Activated B cell treated with CpG ODN at 0.5 μM for 24 hours (primary cell): Measurements from ENCODE around the gene BSN. TPM values are rescaled to one million over a fixed set of nuclear protein-coding genes. Genes with fewer than 3 reads are reported as not detected.

Experiments used
- ATAC-seq: fragments of 200-7000 bp; cut with Tn5 transposase; one replicate; pipeline ENCODE4 v1.10.0; 2021; ENCODE audit warnings: low read depth, mild to moderate bottlenecking, moderate library complexity
- CTCF ChIA-PET: fragments of 350-600 bp; sonication (Branson Sonifier 250); formaldehyde crosslinking; loops from one replicate; lab custom pipeline; 2021; ENCODE audit warnings: antibody characterized with exemption; lab: Charles Lee
- POLR2A ChIA-PET: fragments of 350-600 bp; sonication (Branson Sonifier 250); formaldehyde crosslinking; loops from one replicate; lab custom pipeline; 2021; ENCODE audit warnings: antibody characterized with exemption; lab: Charles Lee
- DNase-seq: peaks from one replicate; pipeline ENCODE4 v3.0.0; 2022
- H3K27ac Mint-ChIP-seq: one replicate; pipeline ENCODE4 v1.8.0; 2020; ENCODE audit warnings: mixed read lengths
- H3K27me3 Mint-ChIP-seq: one replicate; pipeline ENCODE4 v1.8.0; 2021; ENCODE audit warnings: mixed read lengths
- H3K36me3 Mint-ChIP-seq: one replicate; pipeline ENCODE4 v1.8.0; 2021; ENCODE audit warnings: low read depth, mixed read lengths
- H3K4me1 Mint-ChIP-seq: one replicate; pipeline ENCODE4 v1.8.0; 2021; ENCODE audit warnings: mixed read lengths
- H3K4me3 Mint-ChIP-seq: one replicate; pipeline ENCODE4 v1.8.0; 2020; ENCODE audit warnings: mild to moderate bottlenecking, mixed read lengths
- H3K9me3 Mint-ChIP-seq: one replicate; pipeline ENCODE4 v1.8.0; 2020; ENCODE audit warnings: mixed read lengths
- CTCF ChIP-seq: fragments of 200-600 bp; IDR thresholded peaks from one replicate; pipeline ENCODE4 v1.8.0; 2022; ENCODE audit warnings: antibody characterized with exemption, mild to moderate bottlenecking
- intact Hi-C: fragments of 100-400 bp; cut with micrococcal nuclease; formaldehyde crosslinking; loops from one replicate; pipeline ENCODE4 v1.15.1; 2024
- total RNA-seq: library from RNA; stranded (reverse); gene quantifications from 2 replicates; pipeline ENCODE4 v1.2.3, GENCODE V29; 2022

The BSN gene
- total RNA-seq, 1 donor from 2014 or later, result 0.69 TPM

GRCh38 chr3:49662021-49662420, 107.7 kb downstream of the BSN start:
- H3K9me3 Mint-ChIP-seq, result no peaks in the 10 kb centered on the region
- CTCF ChIA-PET, result interaction anchor here (1.4 kb wide), 1 partner anchor 122 kb away, joined by 3 read pairs; no protein-coding TSS in a partner anchor
- POLR2A ChIA-PET, result no interaction called here
- no peaks in the 10 kb centered on the region for H3K4me1 Mint-ChIP-seq
- intact Hi-C loops, result no loop called here
- no peak overlapping the region for H3K4me3 Mint-ChIP-seq
- H3K27ac Mint-ChIP-seq, result no peak overlapping the region
- DNase-seq (no peak), ATAC-seq (no peak)
- no peaks in the 10 kb centered on the region for H3K27me3 Mint-ChIP-seq
- no peaks in the 10 kb centered on the region for H3K36me3 Mint-ChIP-seq
- TF ChIP-seq CTCF, result no peak

GRCh38 chr3:49662720-49663413, 108.6 kb downstream of the BSN start:
- TF ChIP-seq CTCF, result no peak
- no peaks in the 10 kb centered on the region for H3K4me1 Mint-ChIP-seq
- CTCF ChIA-PET, result interaction anchor here (1.4 kb wide), 1 partner anchor 123 kb away, joined by 3 read pairs; no protein-coding TSS in a partner anchor

GRCh38 chr3:49663831-49664230, 109.6 kb downstream of the BSN start:
- Mint-ChIP-seq H3K36me3 (no peaks in the 10 kb centered on the region), H3K9me3 (no peaks in the 10 kb centered on the region), H3K27ac (no peak overlapping the region), H3K4me1 (no peaks in the 10 kb centered on the region), H3K27me3 (no peaks in the 10 kb centered on the region), H3K4me3 (no peak overlapping the region)
- intact Hi-C loops, result no loop called here
- no peak for TF ChIP-seq CTCF
- ChIA-PET POLR2A (interaction anchor here (0.7 kb wide), 1 partner anchor 124 kb away, joined by 3 read pairs; no protein-coding TSS in a partner anchor), CTCF (interaction anchor here (3.1 kb wide), 1 partner anchor 124 kb away, joined by 7 read pairs; no protein-coding TSS in a partner anchor)
- no peak for ATAC-seq
- no peak for DNase-seq

More at GRCh38 chr3:49662720-49663413, 108.6 kb downstream of the BSN start:
- Mint-ChIP-seq H3K36me3 (no peaks in the 10 kb centered on the region), H3K4me3 (no peak overlapping the region), H3K27me3 (no peaks in the 10 kb centered on the region), H3K27ac (no peak overlapping the region), H3K9me3 (no peaks in the 10 kb centered on the region)
- no peak for DNase-seq
- POLR2A ChIA-PET, result no interaction called here
- intact Hi-C loops, result no loop called here
- ATAC-seq, result no peak

GRCh38 chr3:49664300-49664699, 110.0 kb downstream of the BSN start:
- H3K36me3 Mint-ChIP-seq, result no peaks in the 10 kb centered on the region
- H3K9me3 Mint-ChIP-seq, result no peaks in the 10 kb centered on the region
- ChIA-PET POLR2A (interaction anchor here (0.7 kb wide), 1 partner anchor 125 kb away, joined by 3 read pairs; no protein-coding TSS in a partner anchor), CTCF (interaction anchor here (3.1 kb wide), 1 partner anchor 125 kb away, joined by 7 read pairs; no protein-coding TSS in a partner anchor)
- intact Hi-C loops, result no loop called here
- H3K4me1 Mint-ChIP-seq, result no peaks in the 10 kb centered on the region
- no peak for TF ChIP-seq CTCF
- no peak for DNase-seq
- H3K4me3 Mint-ChIP-seq, result no peak overlapping the region
- H3K27ac Mint-ChIP-seq, result no peak overlapping the region
- H3K27me3 Mint-ChIP-seq, result no peaks in the 10 kb centered on the region
- ATAC-seq, result no peak

GRCh38 chr3:49665822-49666519, 111.7 kb downstream of the BSN start:
- ATAC-seq (no peak), DNase-seq (no peak)
- no peak for TF ChIP-seq CTCF
- no peaks in the 10 kb centered on the region for H3K36me3 Mint-ChIP-seq
- no peaks in the 10 kb centered on the region for H3K9me3 Mint-ChIP-seq
- no peaks in the 10 kb centered on the region for H3K4me1 Mint-ChIP-seq
- ChIA-PET POLR2A (no interaction called here), CTCF (interaction anchor here (3.1 kb wide), 1 partner anchor 126 kb away, joined by 7 read pairs; no protein-coding TSS in a partner anchor)
- no peak overlapping the region for H3K4me3 Mint-ChIP-seq
- no peak overlapping the region for H3K27ac Mint-ChIP-seq
- intact Hi-C loops, result no loop called here
- H3K27me3 Mint-ChIP-seq, result no peaks in the 10 kb centered on the region
